Activated T-helper 2 cell treated with anti-CD3 and anti-CD28 coated beads, Interferon-gamma antibody, Interleukin-2, Interleukin-4, amounts not matched to agents 10 μg/mL and 5 μg/mL and 100 μg/mL, durations not matched to agents 14 hours and 24 hours and 36 hours (primary cell): Measurements from ENCODE around the gene PPP1R1B. TPM values are rescaled to one million over a fixed set of nuclear protein-coding genes. Genes with fewer than 3 reads are reported as not detected.

Experiments used
- DNase-seq: peaks from one replicate; pipeline ENCODE4 v3.0.0; 2021; ENCODE audit warnings: low spot score
- H3K27ac Mint-ChIP-seq: one replicate; pipeline ENCODE4 v1.8.0; 2021; ENCODE audit warnings: mixed read lengths
- H3K27me3 Mint-ChIP-seq: one replicate; pipeline ENCODE4 v1.8.0; 2021; ENCODE audit warnings: low read depth, mixed read lengths
- H3K36me3 Mint-ChIP-seq: one replicate; pipeline ENCODE4 v1.8.0; 2021; ENCODE audit warnings: low read depth, mixed read lengths
- H3K4me1 Mint-ChIP-seq: one replicate; pipeline ENCODE4 v1.8.0; 2021; ENCODE audit warnings: low read depth, mixed read lengths
- H3K4me3 Mint-ChIP-seq: one replicate; pipeline ENCODE4 v1.8.0; 2021; ENCODE audit warnings: low read depth, mild to moderate bottlenecking, moderate library complexity, mixed read lengths
- H3K9me3 Mint-ChIP-seq: one replicate; pipeline ENCODE4 v1.8.0; 2021; ENCODE audit warnings: mixed read lengths
- intact Hi-C: fragments of 100-400 bp; cut with micrococcal nuclease; formaldehyde crosslinking; loops from one replicate; pipeline ENCODE4 v1.15.1; 2023
- total RNA-seq: library from RNA; stranded (reverse); gene quantifications from 2 replicates; pipeline ENCODE4 v1.2.3, GENCODE V29; 2022

PPP1R1B gene
- total RNA-seq, 1 donor from 2014 or later: not detected

DNA sequence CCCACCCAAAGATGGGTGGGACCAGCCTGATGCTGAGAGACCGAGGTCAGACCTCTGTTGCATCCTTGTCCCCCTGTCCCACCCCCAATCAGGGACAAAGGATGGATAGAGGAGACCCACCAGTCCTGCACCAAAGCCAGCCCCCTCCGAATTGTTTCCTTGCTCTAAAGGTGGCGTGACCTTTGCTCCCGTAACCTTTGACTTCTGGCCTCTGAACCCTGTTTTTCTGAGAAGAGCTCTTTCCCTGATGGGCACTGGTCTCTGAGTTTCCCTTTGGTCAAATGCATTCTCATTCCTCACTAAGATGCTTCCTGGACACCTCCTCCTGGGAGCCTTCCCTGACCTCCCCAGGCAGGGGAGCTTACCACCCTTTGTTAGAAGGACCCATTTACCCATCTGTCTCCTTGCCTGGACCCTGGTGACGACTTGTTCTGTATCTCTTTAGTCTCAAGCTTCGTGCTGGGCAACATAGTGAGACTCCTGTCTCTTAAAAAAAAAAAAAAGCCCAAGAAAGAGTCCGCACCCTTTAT lies 13.8 kb upstream of the PPP1R1B start:
- no peak overlapping the region for H3K4me3 Mint-ChIP-seq
- H3K4me1 Mint-ChIP-seq: peaks cover 1% of the 10 kb centered on the region
- DNase-seq: no peak
- no peak overlapping the region for H3K27ac Mint-ChIP-seq
- peaks cover 43% of the 10 kb centered on the region for H3K27me3 Mint-ChIP-seq
- H3K36me3 Mint-ChIP-seq: no peaks in the 10 kb centered on the region
- intact Hi-C loops: no loop called here
- H3K9me3 Mint-ChIP-seq: no peaks in the 10 kb centered on the region

DNA sequence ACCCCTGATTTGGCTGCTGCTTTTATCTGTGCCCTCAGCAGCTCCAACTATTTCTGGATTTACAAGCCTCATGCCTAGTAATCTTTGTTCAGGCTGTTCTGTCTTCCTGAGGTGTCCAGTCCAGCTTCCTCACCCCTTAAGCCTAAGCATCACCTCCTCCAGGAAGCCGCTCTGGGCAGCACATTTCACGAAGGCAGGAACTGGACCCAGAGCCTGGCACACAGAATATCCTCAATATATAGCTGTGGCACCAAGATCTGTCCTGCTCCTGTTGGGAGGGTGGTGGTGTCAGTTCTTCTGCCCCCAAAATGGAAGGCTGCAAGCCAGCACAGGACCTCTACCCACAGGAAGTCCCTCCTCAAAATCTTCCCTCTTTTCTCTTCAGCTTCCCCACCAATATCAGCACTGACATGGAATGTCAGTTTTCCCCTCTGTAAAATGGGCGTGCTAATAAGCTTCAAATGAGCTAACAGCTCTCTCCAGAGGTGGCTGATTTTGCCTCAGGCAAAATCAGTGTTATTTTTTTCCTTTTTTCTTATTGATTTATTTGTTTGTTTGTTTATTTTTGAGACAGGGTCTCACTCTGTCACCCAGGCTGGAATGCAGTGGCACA lies 12.1 kb upstream of the PPP1R1B start:
- no peaks in the 10 kb centered on the region for H3K4me1 Mint-ChIP-seq
- no peaks in the 10 kb centered on the region for H3K9me3 Mint-ChIP-seq
- H3K4me3 Mint-ChIP-seq: no peak overlapping the region
- H3K27me3 Mint-ChIP-seq: peaks cover 42% of the 10 kb centered on the region
- H3K36me3 Mint-ChIP-seq: no peaks in the 10 kb centered on the region
- H3K27ac Mint-ChIP-seq: no peak overlapping the region
- DNase-seq: no peak
- intact Hi-C loops: no loop called here

DNA sequence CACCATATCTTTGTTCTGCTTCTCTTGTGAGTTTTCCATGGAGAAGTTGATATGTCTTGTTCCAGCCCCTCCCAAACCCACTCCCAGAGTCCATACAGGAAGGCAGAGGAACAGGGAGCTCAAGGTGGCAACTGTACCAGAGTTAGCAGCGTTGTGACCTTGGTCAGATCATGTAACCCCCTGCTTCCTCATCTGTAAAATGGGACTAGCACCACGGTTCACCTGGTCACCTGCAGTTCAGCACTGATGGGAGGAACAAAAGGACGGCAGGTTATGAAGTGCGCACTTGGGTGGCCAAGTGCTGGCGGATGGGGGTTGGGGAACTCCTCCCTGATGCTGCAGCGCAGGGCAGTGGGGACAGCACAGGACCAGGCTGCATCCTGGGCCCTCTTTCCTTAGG lies 11.3 kb upstream of the PPP1R1B start:
- intact Hi-C loops: no loop called here
- no peaks in the 10 kb centered on the region for H3K9me3 Mint-ChIP-seq
- H3K36me3 Mint-ChIP-seq: no peaks in the 10 kb centered on the region
- no peak for DNase-seq
- no peaks in the 10 kb centered on the region for H3K4me1 Mint-ChIP-seq
- no peak overlapping the region for H3K27ac Mint-ChIP-seq
- peaks cover 45% of the 10 kb centered on the region for H3K27me3 Mint-ChIP-seq
- H3K4me3 Mint-ChIP-seq: no peak overlapping the region

DNA sequence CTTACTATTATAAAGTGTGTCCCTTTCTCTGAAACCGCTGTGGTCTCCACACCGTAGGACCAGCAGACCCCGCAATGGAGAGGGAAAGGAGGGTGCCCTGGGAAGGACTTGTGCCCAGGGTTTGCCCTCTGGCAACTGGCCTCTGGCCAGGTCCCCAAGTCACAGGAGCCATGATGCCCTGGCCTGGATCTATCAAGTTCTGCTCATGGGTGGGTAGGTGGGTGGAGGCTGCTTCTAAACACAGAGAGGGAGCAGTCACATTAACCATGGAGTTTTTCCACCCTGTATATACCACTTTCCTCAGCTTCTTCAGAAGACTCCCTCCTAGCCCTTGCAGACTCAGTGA lies 9.7 kb upstream of the PPP1R1B start:
- H3K27me3 Mint-ChIP-seq: peaks cover 41% of the 10 kb centered on the region
- H3K27ac Mint-ChIP-seq: no peak overlapping the region
- no peaks in the 10 kb centered on the region for H3K36me3 Mint-ChIP-seq
- no peaks in the 10 kb centered on the region for H3K9me3 Mint-ChIP-seq
- DNase-seq: no peak
- peaks cover 2% of the 10 kb centered on the region for H3K4me1 Mint-ChIP-seq
- peak overlapping the region; percentile 50 for H3K4me3 Mint-ChIP-seq
- intact Hi-C loops: no loop called here

DNA sequence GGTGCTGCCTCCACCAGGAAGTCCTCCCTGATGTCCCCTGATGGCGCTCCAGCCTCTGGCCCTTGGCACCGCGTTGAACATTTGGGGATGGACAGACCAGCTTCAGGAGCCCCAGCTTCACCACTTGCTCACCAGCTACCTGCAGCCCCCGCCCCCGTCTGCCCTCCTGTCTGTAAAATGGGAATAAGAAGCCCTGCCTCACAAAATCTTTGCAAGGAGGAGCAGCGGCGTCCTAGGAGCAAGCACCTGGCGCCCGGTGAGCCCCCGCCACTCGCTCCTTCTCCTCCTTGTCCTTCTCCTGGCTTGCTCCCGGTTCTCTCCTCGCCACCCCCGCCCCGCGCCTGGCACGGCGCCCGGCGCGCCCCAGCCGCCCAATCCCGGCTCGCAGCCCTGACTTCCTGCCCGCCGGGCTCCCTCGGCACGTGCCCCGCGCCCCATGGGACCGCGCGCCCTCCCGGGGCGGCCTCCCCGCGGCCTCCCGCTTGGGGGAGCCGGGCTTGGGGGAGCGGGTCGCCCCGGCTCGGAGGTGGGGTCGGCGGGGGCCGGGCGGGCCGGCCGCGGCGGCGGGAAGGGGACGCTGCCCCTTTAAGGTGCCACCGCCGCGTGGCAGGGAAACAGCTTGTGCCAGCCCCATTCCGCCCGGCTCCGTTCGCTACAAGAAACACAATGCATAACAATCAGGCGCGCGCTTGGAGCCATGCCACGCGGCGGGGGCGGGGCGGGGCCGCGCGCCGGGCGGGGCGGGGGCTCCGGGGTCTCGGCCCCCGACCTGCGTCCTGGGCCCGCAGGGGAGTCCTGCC lies 9.1 kb upstream of the PPP1R1B start:
- DNase-seq: no peak
- peaks cover 7% of the 10 kb centered on the region for H3K4me1 Mint-ChIP-seq
- no peaks in the 10 kb centered on the region for H3K36me3 Mint-ChIP-seq
- H3K27ac Mint-ChIP-seq: no peak overlapping the region
- no peaks in the 10 kb centered on the region for H3K9me3 Mint-ChIP-seq
- peaks cover 41% of the 10 kb centered on the region for H3K27me3 Mint-ChIP-seq
- intact Hi-C loops: no loop called here
- H3K4me3 Mint-ChIP-seq: peak overlapping the region; percentile 50

DNA sequence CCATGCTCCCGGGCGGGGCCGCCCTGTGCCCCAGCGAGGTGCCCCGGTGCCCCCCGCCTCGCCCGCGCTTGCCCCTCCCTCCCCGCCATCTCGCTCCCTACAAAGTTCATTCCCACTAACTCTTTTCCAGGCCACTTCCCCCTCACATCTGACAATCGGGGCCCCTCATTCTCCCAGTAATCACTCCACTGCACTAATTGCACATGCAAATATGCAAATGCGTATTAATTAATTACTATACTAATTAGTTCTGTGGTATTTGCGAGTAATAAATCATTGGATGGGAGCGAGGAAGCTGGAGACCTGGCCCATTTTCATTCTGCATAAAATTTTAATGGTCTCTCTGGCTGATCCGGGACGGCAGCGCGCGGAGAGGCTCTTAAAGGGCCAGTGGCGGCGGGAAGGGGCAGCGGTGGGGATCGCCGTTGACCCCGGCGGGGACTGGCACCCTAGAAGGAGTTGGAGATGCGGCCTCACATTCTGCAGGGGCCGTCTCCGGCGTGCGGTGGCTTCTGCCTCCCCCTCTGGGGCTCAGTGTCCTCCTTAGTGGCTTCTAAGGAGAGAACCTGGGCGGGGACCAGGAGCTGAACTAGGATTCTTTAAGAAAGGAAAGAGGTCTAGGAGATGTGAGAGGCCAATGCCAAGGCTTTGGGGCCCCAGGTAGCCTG lies 8.4 kb upstream of the PPP1R1B start:
- intact Hi-C loops: no loop called here
- Mint-ChIP-seq H3K9me3 (no peaks in the 10 kb centered on the region), H3K27ac (no peak overlapping the region), H3K4me3 (peak overlapping the region; percentile 65), H3K4me1 (peaks cover 13% of the 10 kb centered on the region), H3K36me3 (no peaks in the 10 kb centered on the region), H3K27me3 (peaks cover 36% of the 10 kb centered on the region)
- DNase-seq: no peak

DNA sequence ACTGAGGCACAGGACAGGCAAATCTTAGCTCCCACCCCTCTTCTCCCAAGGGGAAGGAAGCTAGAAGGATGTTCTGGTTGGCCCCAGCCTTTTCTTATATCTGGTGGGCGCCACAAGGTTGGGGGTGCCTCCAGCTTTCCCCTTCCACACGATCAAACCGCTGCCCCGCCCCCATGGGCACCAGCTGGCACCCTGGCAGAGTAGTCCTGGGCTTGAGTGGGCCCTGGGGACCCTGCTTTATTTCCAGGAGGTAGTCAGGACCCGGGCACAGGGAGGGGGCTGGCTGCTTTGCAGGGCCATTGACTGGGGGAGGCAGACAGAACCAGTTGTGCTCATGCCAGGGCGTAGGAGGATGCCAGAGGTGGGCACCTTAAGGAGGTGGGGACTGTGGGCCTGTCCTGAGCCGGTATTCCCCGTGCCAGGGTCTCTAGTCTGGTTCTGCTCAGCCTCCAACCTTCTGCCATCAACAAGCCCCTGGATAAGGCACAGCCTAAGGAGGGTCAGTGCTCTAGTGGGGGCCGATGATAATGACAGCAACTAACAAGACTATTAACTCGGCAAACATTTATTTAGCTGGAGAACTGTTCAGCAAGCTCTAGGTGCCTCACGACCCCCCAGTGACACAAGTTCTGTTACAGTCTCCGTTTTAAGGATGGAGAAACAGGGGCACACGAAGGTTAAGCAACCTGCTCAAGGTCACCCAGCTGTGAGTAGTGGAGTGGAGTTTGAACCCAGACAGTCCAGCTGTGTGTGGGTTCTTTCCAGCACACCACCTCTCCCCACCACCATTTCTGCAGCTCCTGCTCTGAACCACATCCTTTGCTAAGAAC lies 7.6 kb upstream of the PPP1R1B start:
- Mint-ChIP-seq H3K27me3 (peaks cover 36% of the 10 kb centered on the region), H3K4me3 (peak overlapping the region; percentile 17), H3K9me3 (no peaks in the 10 kb centered on the region), H3K27ac (no peak overlapping the region), H3K36me3 (no peaks in the 10 kb centered on the region), H3K4me1 (peaks cover 14% of the 10 kb centered on the region)
- no peak for DNase-seq
- intact Hi-C loops: no loop called here

DNA sequence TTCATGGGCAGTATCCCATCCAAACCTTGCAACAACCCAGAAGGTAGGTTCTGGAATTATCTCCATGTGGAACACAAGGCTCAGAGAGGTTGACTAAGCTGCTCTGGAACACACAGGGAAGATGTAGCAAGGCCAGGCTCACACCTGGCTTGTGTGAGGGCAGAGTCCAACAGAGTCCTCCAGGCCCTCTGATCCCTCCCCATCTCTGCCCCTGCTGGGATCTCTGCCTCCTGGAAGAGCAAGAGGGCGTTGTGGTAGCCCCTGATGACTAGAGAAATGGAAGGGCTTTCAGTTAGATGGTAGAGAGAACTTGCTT lies 7.0 kb upstream of the PPP1R1B start:
- intact Hi-C loops: loop anchor here (5.0 to 10.0 kb wide), 2 partner anchors 248 to 335 kb away; partner anchors contain the start of gene ZPBP2
- no peak overlapping the region for H3K4me3 Mint-ChIP-seq
- H3K36me3 Mint-ChIP-seq: no peaks in the 10 kb centered on the region
- H3K27ac Mint-ChIP-seq: no peak overlapping the region
- H3K4me1 Mint-ChIP-seq: peaks cover 14% of the 10 kb centered on the region
- no peak for DNase-seq
- no peaks in the 10 kb centered on the region for H3K9me3 Mint-ChIP-seq
- H3K27me3 Mint-ChIP-seq: peaks cover 38% of the 10 kb centered on the region

DNA sequence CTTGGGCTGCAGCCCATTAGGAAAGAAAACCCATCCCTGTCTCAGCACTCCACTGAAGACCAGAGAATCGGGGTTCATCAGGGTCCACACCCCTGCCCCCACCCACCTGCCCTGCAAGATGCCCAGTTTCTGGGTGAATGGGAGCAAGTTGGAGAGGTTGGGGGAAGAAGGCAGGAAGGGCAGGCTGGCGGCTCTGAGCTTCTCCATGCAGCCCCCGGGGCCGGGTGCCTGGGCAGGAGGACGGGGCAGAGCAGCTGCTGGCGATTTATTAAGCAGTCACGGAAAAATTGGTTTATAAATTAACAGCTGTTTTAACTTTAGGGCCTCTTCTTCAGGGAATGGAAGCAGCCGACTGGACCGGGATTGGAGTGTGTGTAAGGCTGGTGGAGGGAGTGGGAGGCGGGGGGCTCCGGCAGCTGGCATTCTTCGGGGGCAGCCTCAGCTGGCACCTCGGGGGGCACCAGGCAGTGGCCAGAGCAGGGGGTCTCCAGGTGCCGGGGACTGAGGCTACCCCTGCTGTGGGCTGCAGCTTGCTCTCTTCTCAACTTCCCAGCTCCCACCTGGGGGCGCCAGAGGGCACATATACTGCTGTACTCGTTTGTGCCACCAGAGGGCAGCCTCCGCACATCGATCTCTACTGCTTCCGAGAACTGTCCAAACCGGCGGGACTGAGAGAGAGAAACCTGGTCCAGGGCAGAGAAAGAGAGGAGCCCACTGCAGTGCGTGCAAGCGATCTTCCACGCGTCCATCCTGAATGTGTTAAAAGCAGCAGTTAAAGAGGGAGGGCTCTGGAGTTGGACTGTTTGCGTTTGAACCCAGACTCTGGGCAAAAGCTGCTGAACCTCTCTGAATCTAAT lies 5.0 kb upstream of the PPP1R1B start:
- Mint-ChIP-seq H3K4me1 (peaks cover 18% of the 10 kb centered on the region), H3K27me3 (peaks cover 42% of the 10 kb centered on the region), H3K9me3 (no peaks in the 10 kb centered on the region), H3K36me3 (no peaks in the 10 kb centered on the region), H3K27ac (peak overlapping the region; percentile 48), H3K4me3 (peak overlapping the region; percentile 54)
- intact Hi-C loops: loop anchor here (1.0 to 10.0 kb wide), 6 partner anchors 47 to 359 kb away; partner anchors contain the start of genes PNMT, PSMD3 and ZPBP2
- peak; percentile 85 for DNase-seq

DNA sequence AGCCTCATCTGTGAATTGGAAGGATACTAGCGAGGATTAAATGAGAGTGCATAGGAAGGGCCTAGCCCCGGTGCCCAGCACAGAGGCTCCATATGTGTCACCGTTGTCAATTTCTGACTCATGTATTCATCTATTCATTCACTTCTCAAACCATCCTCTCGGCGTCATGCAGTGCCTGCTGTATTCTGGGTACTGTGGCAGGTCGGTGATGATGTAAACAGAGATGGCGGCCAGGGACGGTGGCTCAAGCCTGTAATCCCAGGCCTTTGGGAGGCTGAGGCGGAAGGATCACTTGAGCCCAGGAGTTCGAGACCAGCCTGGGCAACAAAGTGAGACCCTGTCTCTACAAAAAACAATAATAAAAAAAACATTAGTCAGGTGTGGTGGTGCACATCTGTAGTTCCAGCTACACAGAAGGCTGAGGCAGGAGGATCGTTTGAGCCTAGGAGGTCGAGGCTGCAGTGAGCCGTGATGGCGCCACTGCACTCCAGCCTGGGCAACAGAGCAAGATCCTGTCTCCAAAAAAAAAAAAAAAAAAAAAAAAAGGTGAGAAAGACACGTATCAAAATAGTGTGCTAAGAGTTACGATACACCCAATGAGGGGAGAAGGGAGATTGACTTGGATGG lies 4.3 kb upstream of the PPP1R1B start:
- Mint-ChIP-seq H3K4me3 (peak overlapping the region; percentile 54), H3K36me3 (no peaks in the 10 kb centered on the region), H3K27ac (peak overlapping the region; percentile 48), H3K9me3 (no peaks in the 10 kb centered on the region), H3K27me3 (peaks cover 41% of the 10 kb centered on the region), H3K4me1 (peaks cover 18% of the 10 kb centered on the region)
- intact Hi-C loops: loop anchor here (1.0 to 10.0 kb wide), 7 partner anchors 12 to 358 kb away; partner anchors contain the start of genes PNMT, PSMD3 and ZPBP2
- DNase-seq: no peak

DNA sequence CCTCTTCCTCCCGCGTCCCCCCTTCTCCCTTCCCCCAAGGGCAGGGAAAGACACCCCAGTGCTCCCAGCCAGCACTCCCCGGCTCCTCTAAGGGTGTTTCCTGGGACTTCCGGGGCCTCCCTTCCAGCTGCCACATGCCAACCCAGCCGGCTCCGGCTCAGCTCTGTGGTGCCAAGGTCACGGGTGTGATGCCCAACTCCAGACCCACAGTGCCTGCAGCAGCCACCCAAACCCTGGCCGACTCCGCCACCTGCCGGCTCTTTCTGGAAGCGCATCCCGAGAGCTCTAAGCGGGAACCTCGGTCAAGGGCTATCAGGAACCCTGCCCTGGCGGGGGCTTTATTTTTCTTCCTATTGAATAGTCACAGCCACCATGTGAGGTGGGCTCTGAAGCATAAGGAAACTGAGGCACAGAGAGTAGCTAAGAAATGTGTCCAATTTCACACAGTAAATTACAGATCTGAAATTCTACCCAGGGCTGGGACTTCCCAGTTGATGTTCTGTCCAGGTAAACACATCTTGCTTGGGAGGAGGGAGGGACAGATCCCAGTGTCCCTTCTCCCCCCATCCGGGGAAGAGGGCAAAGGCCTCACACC lies 3.3 kb upstream of the PPP1R1B start:
- H3K27me3 Mint-ChIP-seq: peaks cover 45% of the 10 kb centered on the region
- H3K27ac Mint-ChIP-seq: no peak overlapping the region
- H3K4me1 Mint-ChIP-seq: peaks cover 18% of the 10 kb centered on the region
- H3K4me3 Mint-ChIP-seq: no peak overlapping the region
- H3K9me3 Mint-ChIP-seq: no peaks in the 10 kb centered on the region
- no peaks in the 10 kb centered on the region for H3K36me3 Mint-ChIP-seq
- DNase-seq: peak; percentile 79
- intact Hi-C loops: loop anchor here (1.0 to 10.0 kb wide), 5 partner anchors 11 to 331 kb away; partner anchors contain the start of genes PNMT and ZPBP2
